NB4 (cell line): ENCODE data around the gene ZC3H13.

Source experiments
- DNase-seq: peaks from one replicate; pipeline ENCODE4 v3.0.0; 2010; ENCODE audit warnings: low read depth
- H3K4me3 ChIP-seq: one replicate; pipeline ENCODE4 v1.5.1; 2011; ENCODE audit warnings: mild to moderate bottlenecking, low read depth, low read length, moderate library complexity
- CTCF ChIP-seq: IDR thresholded peaks from one replicate; pipeline ENCODE4 v1.5.1; 2012; ENCODE audit warnings: low read depth, low read length
- MAX ChIP-seq: IDR thresholded peaks from 2 replicates; pipeline ENCODE4 v1.6.1; 2011; ENCODE audit warnings: low read depth, low read length
- MYC ChIP-seq: IDR thresholded peaks from 2 replicates; pipeline ENCODE4 v1.6.1; 2011; ENCODE audit warnings: low read depth, low read length
- POLR2A ChIP-seq: IDR thresholded peaks from 2 replicates; pipeline ENCODE4 v1.6.1; 2011; ENCODE audit warnings: mild to moderate bottlenecking; ENCODE audit not compliant: insufficient read length; ENCODE audit errors: extremely low read depth

ZC3H13 gene

GRCh38 chr13:45917019-45917418 is 135.5 kb downstream of the ZC3H13 start:
- no peak overlapping the region for H3K4me3 ChIP-seq
- DNase-seq, result no peak
- TF ChIP-seq MAX (no peak), POLR2A (no peak), CTCF (no peak), MYC (no peak)

GRCh38 chr13:45915686-45916439 is 136.7 kb downstream of the ZC3H13 start:
- no peak overlapping the region for H3K4me3 ChIP-seq
- TF ChIP-seq MAX, result no peak
- no peak for TF ChIP-seq POLR2A
- TF ChIP-seq MYC, result no peak
- no peak for TF ChIP-seq CTCF
- no peak for DNase-seq

GRCh38 chr13:45909673-45910072 is 142.9 kb downstream of the ZC3H13 start:
- no peak for DNase-seq
- H3K4me3 ChIP-seq, result no peak overlapping the region
- no peak for TF ChIP-seq MAX
- TF ChIP-seq CTCF, result no peak

GRCh38 chr13:45909089-45909488 is 143.5 kb downstream of the ZC3H13 start:
- no peak overlapping the region for H3K4me3 ChIP-seq
- no peak for DNase-seq
- TF ChIP-seq POLR2A, result no peak
- TF ChIP-seq MAX, result no peak
- no peak for TF ChIP-seq CTCF
- TF ChIP-seq MYC, result no peak

GRCh38 chr13:45907503-45907902 is 145.0 kb downstream of the ZC3H13 start:
- TF ChIP-seq MAX (no peak), POLR2A (no peak), MYC (no peak), CTCF (no peak)
- H3K4me3 ChIP-seq, result no peak overlapping the region
- DNase-seq, result no peak
